Measurements from ENCODE around the gene HTR4. TPM values are rescaled to one million over a fixed set of nuclear protein-coding genes. Genes with fewer than 3 reads are reported as not detected.

Gene HTR4
- total RNA-seq, 1 experiment from 2014 or later, result not detected

DNA sequence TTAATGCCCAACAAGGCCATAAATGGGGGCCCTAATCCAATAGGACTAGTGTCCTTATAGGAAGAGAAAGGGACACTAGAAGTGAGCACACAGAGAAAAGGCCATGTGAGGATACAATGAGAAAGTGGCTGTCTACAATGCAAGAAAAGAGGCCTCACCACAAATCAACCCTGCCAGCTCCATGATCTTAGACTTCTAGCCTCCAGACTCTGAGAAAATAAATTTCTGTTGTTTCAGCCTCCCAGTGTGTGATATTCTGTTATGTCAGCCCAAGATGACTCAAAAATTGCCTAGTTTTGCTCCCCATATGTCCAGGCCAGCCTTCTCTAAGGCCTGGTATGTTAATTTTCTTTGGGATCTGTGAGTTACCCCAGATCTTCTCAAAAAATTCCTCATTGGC, 32.3 kb upstream of the HTR4 start:
- Mint-ChIP-seq H3K27me3 (ENCODE audit: low read depth) (no peaks in the 10 kb centered on the region; the same call in 1 of the 2 replicates), H3K36me3 (ENCODE audit: insufficient read depth in 1 of 3, low read depth in 3 of 3) (peaks cover 0 to 6% (median 0%) of the 10 kb centered on the region in 3 experiments; a peak in 1 of 7 replicates), H3K27ac (no peak overlapping the region), H3K4me1 (peaks cover 0 to 5% of the 10 kb centered on the region in 2 experiments; a peak in 2 of 4 replicates), H3K4me3 (no peak overlapping the region), H3K9me3 (peaks cover 16% of the 10 kb centered on the region in 2 experiments)
- Histone ChIP-seq H3K14ac (ENCODE audit: insufficient read depth, low read length) (no peak overlapping the region), H3K27me3 (ENCODE audit: insufficient read depth, low read length) (no peaks in the 10 kb centered on the region), H3K18ac (ENCODE audit: insufficient read length, low read depth, low read length) (no peak overlapping the region), H3K27ac (ENCODE audit: insufficient read length, low read depth, low read length) (no peak overlapping the region), H3K56ac (ENCODE audit: insufficient read length, low read depth, low read length) (no peak overlapping the region), H3K4me2 (ENCODE audit: insufficient read depth, insufficient read length, low read length) (no peak overlapping the region), H2BK15ac (ENCODE audit: low read depth, low read length) (no peak overlapping the region), H2AK5ac (ENCODE audit: insufficient read length, low read length) (no peak overlapping the region), H3K4me1 (ENCODE audit: insufficient read depth, low read length) (no peaks in the 10 kb centered on the region), H3K79me1 (ENCODE audit: insufficient read depth, low read depth, low read length, poor library complexity, severe bottlenecking) (no peaks in the 10 kb centered on the region), H3K9me3 (ENCODE audit: control insufficient read depth, low read depth, low read length) (no peaks in the 10 kb centered on the region), H3T11ph (ENCODE audit: low read length) (no peak overlapping the region), H3K23me2 (ENCODE audit: insufficient read length, low read depth, low read length, poor library complexity, severe bottlenecking) (no peaks in the 10 kb centered on the region), H3K23ac (ENCODE audit: insufficient read length, low read depth, low read length) (no peak overlapping the region), H2BK20ac (ENCODE audit: low read depth, low read length, poor library complexity, severe bottlenecking) (no peak overlapping the region), H3K9ac (ENCODE audit: extremely low read depth, insufficient read length, low read length) (no peak overlapping the region), H2BK5ac (ENCODE audit: insufficient read length, low read length) (no peak overlapping the region), H4K91ac (ENCODE audit: insufficient read length, low read depth, low read length) (no peak overlapping the region), H3K4ac (ENCODE audit: low read depth, low read length) (no peak overlapping the region), H4K20me1 (ENCODE audit: control insufficient read depth, insufficient read depth, insufficient read length) (no peaks in the 10 kb centered on the region), H2BK120ac (ENCODE audit: low read depth, low read length, poor library complexity, severe bottlenecking) (no peak overlapping the region), H4K8ac (replicated peaks; ENCODE audit: insufficient read length, low read depth, low read length) (no peak overlapping the region), H3K79me2 (ENCODE audit: insufficient read depth, low read length) (no peaks in the 10 kb centered on the region), H2BK12ac (ENCODE audit: insufficient read length, low read depth, low read length) (no peak overlapping the region), H4K5ac (ENCODE audit: insufficient read length, low read depth, low read length) (no peak overlapping the region), H2AFZ (ENCODE audit: low read length) (no peak overlapping the region)
- TF ChIP-seq, protein P1, sequence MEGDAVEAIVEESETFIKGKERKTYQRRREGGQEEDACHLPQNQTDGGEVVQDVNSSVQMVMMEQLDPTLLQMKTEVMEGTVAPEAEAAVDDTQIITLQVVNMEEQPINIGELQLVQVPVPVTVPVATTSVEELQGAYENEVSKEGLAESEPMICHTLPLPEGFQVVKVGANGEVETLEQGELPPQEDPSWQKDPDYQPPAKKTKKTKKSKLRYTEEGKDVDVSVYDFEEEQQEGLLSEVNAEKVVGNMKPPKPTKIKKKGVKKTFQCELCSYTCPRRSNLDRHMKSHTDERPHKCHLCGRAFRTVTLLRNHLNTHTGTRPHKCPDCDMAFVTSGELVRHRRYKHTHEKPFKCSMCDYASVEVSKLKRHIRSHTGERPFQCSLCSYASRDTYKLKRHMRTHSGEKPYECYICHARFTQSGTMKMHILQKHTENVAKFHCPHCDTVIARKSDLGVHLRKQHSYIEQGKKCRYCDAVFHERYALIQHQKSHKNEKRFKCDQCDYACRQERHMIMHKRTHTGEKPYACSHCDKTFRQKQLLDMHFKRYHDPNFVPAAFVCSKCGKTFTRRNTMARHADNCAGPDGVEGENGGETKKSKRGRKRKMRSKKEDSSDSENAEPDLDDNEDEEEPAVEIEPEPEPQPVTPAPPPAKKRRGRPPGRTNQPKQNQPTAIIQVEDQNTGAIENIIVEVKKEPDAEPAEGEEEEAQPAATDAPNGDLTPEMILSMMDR (conservative IDR thresholded peaks at IDR 0.05), result no peak
- no peak for DNase-seq
